ENCODE results near the gene SON. TPM values are rescaled to one million over a fixed set of nuclear protein-coding genes. Genes with fewer than 3 reads are reported as not detected.

Gene SON
- total RNA-seq, 1 donor from 2014 or later: 249 TPM

DNA sequence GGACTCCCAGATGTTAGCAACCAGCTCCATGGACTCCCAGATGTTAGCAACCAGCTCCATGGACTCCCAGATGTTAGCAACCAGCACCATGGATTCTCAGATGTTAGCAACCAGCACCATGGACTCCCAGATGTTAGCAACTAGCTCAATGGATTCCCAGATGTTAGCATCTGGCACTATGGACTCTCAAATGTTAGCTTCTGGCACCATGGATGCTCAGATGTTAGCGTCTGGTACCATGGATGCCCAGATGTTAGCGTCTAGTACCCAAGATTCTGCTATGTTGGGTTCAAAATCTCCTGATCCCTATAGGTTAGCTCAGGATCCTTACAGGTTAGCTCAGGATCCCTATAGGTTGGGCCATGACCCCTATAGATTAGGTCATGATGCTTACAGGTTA is 8.8 kb downstream of the SON start:
- H3K27ac Mint-ChIP-seq (ENCODE audit: unreplicated experiment): no peak overlapping the region
- peaks cover 53% of the 10 kb centered on the region for H3K36me3 Mint-ChIP-seq (ENCODE audit: unreplicated experiment)
- no peak overlapping the region for H3K4me3 Mint-ChIP-seq (ENCODE audit: unreplicated experiment)
- TF ChIP-seq, protein P1, sequence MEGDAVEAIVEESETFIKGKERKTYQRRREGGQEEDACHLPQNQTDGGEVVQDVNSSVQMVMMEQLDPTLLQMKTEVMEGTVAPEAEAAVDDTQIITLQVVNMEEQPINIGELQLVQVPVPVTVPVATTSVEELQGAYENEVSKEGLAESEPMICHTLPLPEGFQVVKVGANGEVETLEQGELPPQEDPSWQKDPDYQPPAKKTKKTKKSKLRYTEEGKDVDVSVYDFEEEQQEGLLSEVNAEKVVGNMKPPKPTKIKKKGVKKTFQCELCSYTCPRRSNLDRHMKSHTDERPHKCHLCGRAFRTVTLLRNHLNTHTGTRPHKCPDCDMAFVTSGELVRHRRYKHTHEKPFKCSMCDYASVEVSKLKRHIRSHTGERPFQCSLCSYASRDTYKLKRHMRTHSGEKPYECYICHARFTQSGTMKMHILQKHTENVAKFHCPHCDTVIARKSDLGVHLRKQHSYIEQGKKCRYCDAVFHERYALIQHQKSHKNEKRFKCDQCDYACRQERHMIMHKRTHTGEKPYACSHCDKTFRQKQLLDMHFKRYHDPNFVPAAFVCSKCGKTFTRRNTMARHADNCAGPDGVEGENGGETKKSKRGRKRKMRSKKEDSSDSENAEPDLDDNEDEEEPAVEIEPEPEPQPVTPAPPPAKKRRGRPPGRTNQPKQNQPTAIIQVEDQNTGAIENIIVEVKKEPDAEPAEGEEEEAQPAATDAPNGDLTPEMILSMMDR (IDR thresholded peaks at IDR 0.05): no peak
- peaks cover 13% of the 10 kb centered on the region for H3K4me1 Mint-ChIP-seq (ENCODE audit: unreplicated experiment)
- H3K27me3 Mint-ChIP-seq (ENCODE audit: unreplicated experiment): no peaks in the 10 kb centered on the region
- H3K9me3 Mint-ChIP-seq (ENCODE audit: unreplicated experiment): no peaks in the 10 kb centered on the region
- no peak for DNase-seq (ENCODE audit: extremely low spot score, unreplicated experiment)

- H3K36me3 Mint-ChIP-seq (ENCODE audit: unreplicated experiment): peaks cover 58% of the 10 kb centered on the region
- no peaks in the 10 kb centered on the region for H3K9me3 Mint-ChIP-seq (ENCODE audit: unreplicated experiment)
- H3K27me3 Mint-ChIP-seq (ENCODE audit: unreplicated experiment): no peaks in the 10 kb centered on the region
- H3K4me3 Mint-ChIP-seq (ENCODE audit: unreplicated experiment): no peak overlapping the region
- H3K4me1 Mint-ChIP-seq (ENCODE audit: unreplicated experiment): peaks cover 13% of the 10 kb centered on the region
- no peak for DNase-seq (ENCODE audit: extremely low spot score, unreplicated experiment)
- no peak overlapping the region for H3K27ac Mint-ChIP-seq (ENCODE audit: unreplicated experiment)
- TF ChIP-seq, protein P1 (IDR thresholded peaks at IDR 0.05): no peak
Measured at GRCh38 chr21:33552093-33552998, 9.5 kb downstream of the SON start.

DNA sequence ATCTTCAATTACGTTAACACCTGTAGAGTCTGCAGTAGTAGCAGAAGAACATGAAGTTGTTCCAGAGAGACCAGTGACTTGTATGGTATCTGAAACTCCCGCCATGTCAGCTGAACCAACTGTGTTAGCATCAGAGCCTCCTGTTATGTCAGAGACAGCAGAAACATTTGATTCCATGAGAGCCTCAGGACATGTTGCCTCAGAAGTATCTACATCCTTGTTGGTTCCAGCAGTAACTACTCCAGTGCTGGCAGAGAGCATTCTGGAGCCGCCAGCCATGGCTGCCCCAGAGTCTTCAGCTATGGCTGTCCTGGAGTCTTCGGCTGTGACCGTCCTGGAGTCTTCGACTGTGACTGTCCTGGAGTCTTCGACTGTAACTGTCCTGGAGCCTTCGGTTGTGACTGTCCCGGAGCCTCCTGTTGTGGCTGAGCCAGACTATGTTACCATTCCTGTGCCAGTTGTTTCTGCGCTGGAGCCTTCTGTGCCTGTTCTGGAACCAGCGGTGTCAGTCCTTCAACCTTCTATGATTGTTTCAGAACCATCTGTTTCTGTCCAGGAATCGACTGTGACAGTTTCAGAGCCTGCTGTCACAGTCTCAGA is 10.3 kb downstream of the SON start:
- TF ChIP-seq, protein P1 (IDR thresholded peaks at IDR 0.05): no peak
- Mint-ChIP-seq H3K27me3 (ENCODE audit: unreplicated experiment) (no peaks in the 10 kb centered on the region), H3K4me3 (ENCODE audit: unreplicated experiment) (no peak overlapping the region), H3K9me3 (ENCODE audit: unreplicated experiment) (no peaks in the 10 kb centered on the region), H3K36me3 (ENCODE audit: unreplicated experiment) (peaks cover 66% of the 10 kb centered on the region), H3K27ac (ENCODE audit: unreplicated experiment) (no peak overlapping the region), H3K4me1 (ENCODE audit: unreplicated experiment) (peaks cover 13% of the 10 kb centered on the region)
- no peak for DNase-seq (ENCODE audit: extremely low spot score, unreplicated experiment)

- Mint-ChIP-seq H3K27ac (ENCODE audit: unreplicated experiment) (no peak overlapping the region), H3K36me3 (ENCODE audit: unreplicated experiment) (peaks cover 69% of the 10 kb centered on the region), H3K27me3 (ENCODE audit: unreplicated experiment) (no peaks in the 10 kb centered on the region), H3K9me3 (ENCODE audit: unreplicated experiment) (no peaks in the 10 kb centered on the region), H3K4me3 (ENCODE audit: unreplicated experiment) (no peak overlapping the region), H3K4me1 (ENCODE audit: unreplicated experiment) (peaks cover 13% of the 10 kb centered on the region)
- TF ChIP-seq, protein P1 (IDR thresholded peaks at IDR 0.05): no peak
- DNase-seq (ENCODE audit: extremely low spot score, unreplicated experiment): no peak
Measured at GRCh38 chr21:33554236-33554981, 11.6 kb downstream of the SON start.

DNA sequence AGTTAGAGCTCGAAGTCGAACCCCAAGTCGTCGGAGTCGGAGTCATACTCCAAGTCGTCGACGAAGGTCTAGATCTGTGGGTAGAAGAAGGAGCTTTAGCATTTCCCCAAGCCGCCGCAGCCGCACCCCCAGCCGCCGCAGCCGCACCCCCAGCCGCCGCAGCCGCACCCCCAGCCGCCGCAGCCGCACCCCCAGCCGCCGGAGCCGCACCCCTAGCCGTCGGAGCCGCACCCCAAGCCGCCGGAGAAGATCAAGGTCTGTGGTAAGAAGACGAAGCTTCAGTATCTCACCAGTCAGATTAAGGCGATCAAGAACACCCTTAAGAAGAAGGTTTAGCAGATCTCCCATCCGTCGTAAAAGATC is 12.1 kb downstream of the SON start:
- no peaks in the 10 kb centered on the region for H3K27me3 Mint-ChIP-seq (ENCODE audit: unreplicated experiment)
- H3K9me3 Mint-ChIP-seq (ENCODE audit: unreplicated experiment): no peaks in the 10 kb centered on the region
- no peak overlapping the region for H3K27ac Mint-ChIP-seq (ENCODE audit: unreplicated experiment)
- TF ChIP-seq, protein P1 (IDR thresholded peaks at IDR 0.05): no peak
- peaks cover 71% of the 10 kb centered on the region for H3K36me3 Mint-ChIP-seq (ENCODE audit: unreplicated experiment)
- H3K4me1 Mint-ChIP-seq (ENCODE audit: unreplicated experiment): peaks cover 13% of the 10 kb centered on the region
- H3K4me3 Mint-ChIP-seq (ENCODE audit: unreplicated experiment): no peak overlapping the region
- DNase-seq (ENCODE audit: extremely low spot score, unreplicated experiment): no peak

All from osteocyte (in vitro differentiated cells).